Gastrocnemius medialis (tissue), 4 donors: Measurements from ENCODE around the gene SCNM1. TPM values are rescaled to one million over a fixed set of nuclear protein-coding genes. Genes with fewer than 3 reads are reported as not detected.
A peak's percentile ranks its signal among the peaks of the same experiment; 100 is the strongest.

Experiments used
- ATAC-seq, 2 donors: fragments of 150-250 bp; one replicate each; pipeline ENCODE4 v1.9.1; 2016
- DNase-seq, 2 donors: peaks; one replicate each; pipeline ENCODE4 v3.0.0-alpha.2; 2019
- H3K27ac ChIP-seq, 4 donors: fragments of 200-600 bp; sonication (generic); 1 replicate in 1 of 4; 2 replicates in 3 of 4; pipeline ENCODE4 v1.5.1; 2016 to 2018; ENCODE audit warnings: mild to moderate bottlenecking in 2 of 4, moderate library complexity in 1 of 4
- H3K27me3 ChIP-seq, 3 donors: fragments of 200-600 bp; sonication (generic) in 2 of 3; 1 replicate in 1 of 3; 2 replicates in 2 of 3; pipeline versions ENCODE4 v1.5.1 to v1.6.0; 2016 to 2019; ENCODE audit warnings: mild to moderate bottlenecking in 1 of 3, moderate library complexity in 1 of 3
- H3K36me3 ChIP-seq, 2 donors: fragments of 200-600 bp; sonication (generic) in 1 of 2; one replicate each; pipeline ENCODE4 v1.5.1; 2017 to 2018
- H3K4me1 ChIP-seq, 2 donors: fragments of 200-600 bp; sonication (generic) in 1 of 2; one replicate each; pipeline ENCODE4 v1.5.1; 2016 to 2017; ENCODE audit warnings: mild to moderate bottlenecking in 2 of 2
- H3K4me3 ChIP-seq, 4 donors: fragments of 200-600 bp; sonication (generic) in 3 of 4; 1 replicate in 1 of 4; 2 replicates in 3 of 4; pipeline ENCODE4 v1.5.1; 2016 to 2019; ENCODE audit warnings: mild to moderate bottlenecking in 2 of 4
- H3K9me3 ChIP-seq, 3 donors: fragments of 200-600 bp; sonication (generic) in 2 of 3; 1 replicate in 1 of 3; 2 replicates in 2 of 3; pipeline ENCODE4 v1.5.1; 2016 to 2019
- CTCF ChIP-seq, 5 experiments: fragments of 450-650 bp in 3 of 5; fragments of 200-600 bp in 2 of 5; sonication (generic) in 2 of 5; IDR thresholded peaks in 4 of 5; conservative IDR thresholded peaks in 1 of 5; 1 replicate in 4 of 5; 2 replicates in 1 of 5; pipeline ENCODE4 v1.5.1; 2016 to 2019; ENCODE audit warnings: antibody characterized with exemption in 5 of 5, mild to moderate bottlenecking in 3 of 5, moderate library complexity in 3 of 5
- POLR2A ChIP-seq, 2 donors: fragments of 450-650 bp; IDR thresholded peaks; one replicate each; pipeline ENCODE4 v1.6.1; 2017; ENCODE audit warnings: antibody characterized with exemption in 2 of 2, mild to moderate bottlenecking in 2 of 2, moderate library complexity in 2 of 2
- in situ Hi-C, 4 donors: fragments of 200-750 bp; cut with MboI; loops; one replicate each; pipeline versions ENCODE4 v1.15.0 to v1.8.0; 2017; ENCODE audit warnings: low sequenced_read_pairs in 4 of 4
- intact Hi-C: fragments of 100-400 bp; cut with DNase I; formaldehyde crosslinking; loops from one replicate; pipeline ENCODE4 v1.15.1; 2023; ENCODE audit warnings: low total_unique reads
- total RNA-seq, 4 donors: library from RNA; depleted of rRNA; stranded (reverse); fragments of >200 nt; gene quantifications; one replicate each; pipeline versions ENCODE4 v1.1.0 to v1.2.3, GENCODE V29; 2016

SCNM1 gene
- total RNA-seq, 4 donors from 2014 or later = 17.7 to 56.1 (median 35.6) TPM

DNA sequence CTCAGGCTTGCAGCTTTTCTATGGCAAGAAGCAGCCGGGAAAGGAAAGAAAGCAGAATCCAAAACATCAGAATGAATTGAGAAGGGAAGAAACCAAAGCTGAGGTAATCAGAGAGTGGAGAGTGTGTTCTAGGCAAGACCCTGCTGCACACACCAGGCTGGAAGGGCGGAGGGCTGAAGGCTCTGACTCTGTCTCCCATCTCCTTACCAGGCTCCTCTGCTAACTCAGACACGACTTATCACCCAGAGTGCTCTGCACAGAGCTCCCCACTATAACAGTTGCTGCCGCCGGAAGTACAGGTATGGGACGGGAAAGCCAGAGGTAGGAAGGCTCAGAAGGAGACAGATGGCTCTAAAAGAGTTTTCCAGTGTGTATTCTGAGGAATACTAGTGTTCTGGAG is 1.2 kb downstream of the SCNM1 start:
- peaks cover 0 to 15% of the 10 kb centered on the region in 2 donors for H3K36me3 ChIP-seq
- no peak for TF ChIP-seq POLR2A (IDR thresholded peaks at IDR 0.05)
- no peak for TF ChIP-seq CTCF (IDR thresholded peaks at IDR 0.05 in 4 of 5, conservative IDR thresholded peaks at IDR 0.05 in 1 of 5)
- no peak for ATAC-seq

GRCh38 chr1:151171190-151171589 is 5.2 kb downstream of the SCNM1 start:
- Histone ChIP-seq H3K27ac (peak overlapping the region; percentile 91 to 99 (median 92)), H3K4me3 (peak overlapping the region in 1 of 4 donors; percentile 10), H3K9me3 (no peaks in the 10 kb centered on the region), H3K27me3 (no peaks in the 10 kb centered on the region), H3K4me1 (peaks cover 63 to 76% of the 10 kb centered on the region in 2 donors), H3K36me3 (peaks cover 0 to 24% of the 10 kb centered on the region in 2 donors)
- TF ChIP-seq POLR2A (IDR thresholded peaks at IDR 0.05) (no peak), CTCF (IDR thresholded peaks at IDR 0.05 in 4 of 5, conservative IDR thresholded peaks at IDR 0.05 in 1 of 5) (no peak)
- ATAC-seq = no peak
- in situ Hi-C loops = no loop called here
- intact Hi-C loops = no loop called here
- DNase-seq = peak in 1 of 2 donors; percentile 7

More for the DNA sequence above, 1.2 kb downstream of the SCNM1 start:
- Histone ChIP-seq H3K4me1 (peaks cover 62 to 65% of the 10 kb centered on the region in 2 donors), H3K4me3 (peak overlapping the region in 2 of 4 donors; percentile 84 to 97), H3K27me3 (no peaks in the 10 kb centered on the region), H3K27ac (peak overlapping the region; percentile 91 to 99 (median 91)), H3K9me3 (no peaks in the 10 kb centered on the region)
- intact Hi-C loops = no loop called here
- in situ Hi-C loops = no loop called here
- DNase-seq = peak in 1 of 2 donors; percentile 11

GRCh38 chr1:151175041-151175741 is 9.2 kb downstream of the SCNM1 start:
- Histone ChIP-seq H3K9me3 (no peaks in the 10 kb centered on the region), H3K36me3 (peaks cover 0 to 55% of the 10 kb centered on the region in 2 donors), H3K4me3 (peak overlapping the region; percentile 43 to 60 (median 50)), H3K4me1 (peaks cover 35 to 48% of the 10 kb centered on the region in 2 donors), H3K27me3 (no peaks in the 10 kb centered on the region), H3K27ac (peak overlapping the region; percentile 91 to 99 (median 92))
- TF ChIP-seq CTCF (IDR thresholded peaks at IDR 0.05 in 4 of 5, conservative IDR thresholded peaks at IDR 0.05 in 1 of 5) (no peak), POLR2A (IDR thresholded peaks at IDR 0.05) (no peak)
- intact Hi-C loops = no loop called here
- DNase-seq (peak in 1 of 2 donors; percentile 83), ATAC-seq (peak; percentile 52 to 61)
- in situ Hi-C loops = no loop called here

DNA sequence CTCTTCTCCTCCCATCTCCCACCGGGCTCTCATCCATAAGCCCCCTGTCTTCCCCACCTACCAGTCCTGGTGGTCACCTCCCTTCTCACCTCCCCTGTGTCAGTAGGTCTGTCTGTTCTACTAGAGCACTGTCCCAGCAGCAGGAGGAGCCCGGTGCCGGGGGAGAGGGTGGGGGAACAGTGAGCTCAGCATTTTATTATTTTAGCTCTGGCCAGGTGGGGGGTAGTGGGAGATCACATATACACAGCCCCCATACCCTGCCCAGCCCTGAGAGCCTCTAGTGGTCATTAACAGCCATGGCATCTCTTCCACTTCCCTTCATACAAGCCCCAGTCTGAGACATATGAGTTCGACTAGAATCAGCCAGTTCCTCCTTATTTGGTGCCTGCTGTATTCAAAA is 9.9 kb downstream of the SCNM1 start, which contains the start of gene TMOD4:
TMOD4 (minus strand) TSS at position 119 of the 400 bp plus-strand sequence. CDS start 1,106 bp downstream, outside the sequence.
- intact Hi-C loops (no loop called here), in situ Hi-C loops (no loop called here)
- peak; percentile 44 to 91 for DNase-seq

More for the DNA sequence above, 9.9 kb downstream of the SCNM1 start, which contains the start of gene TMOD4:
- Histone ChIP-seq H3K27ac (peak within 1 kb of the TSS; percentile 91 to 99 (median 92)), H3K4me1 (peaks cover 28 to 41% of the 10 kb centered on the region in 2 donors), H3K36me3 (peaks cover 0 to 55% of the 10 kb centered on the region in 2 donors), H3K27me3 (no peaks in the 10 kb centered on the region), H3K9me3 (no peaks in the 10 kb centered on the region), H3K4me3 (peak within 1 kb of the TSS; percentile 43 to 60 (median 50))
- TF ChIP-seq CTCF (IDR thresholded peaks at IDR 0.05 in 4 of 5, conservative IDR thresholded peaks at IDR 0.05 in 1 of 5) = peak; percentile 65 to 86 (median 79)
- peak; percentile 46 to 87 for TF ChIP-seq POLR2A (IDR thresholded peaks at IDR 0.05)
- peak; percentile 66 to 75 for ATAC-seq
